Transverse colon (tissue), 4 donors: Measurements from ENCODE around the gene TMBIM6. TPM values are rescaled to one million over a fixed set of nuclear protein-coding genes. Genes with fewer than 3 reads are reported as not detected.

Experiments
- DNase-seq: peaks from one replicate; pipeline ENCODE4 v3.0.0-alpha.2; 2019
- H3K27ac ChIP-seq, 4 donors: fragments of 200-600 bp; sonication (generic); 2 replicates each; pipeline ENCODE4 v1.5.1; 2016 to 2018; ENCODE audit warnings: inconsistent platforms in 4 of 4
- H3K27me3 ChIP-seq: fragments of 200-600 bp; sonication (generic); 2 replicates; pipeline ENCODE4 v1.5.1; 2017; ENCODE audit warnings: inconsistent platforms
- H3K36me3 ChIP-seq, 4 donors: fragments of 200-600 bp; sonication (generic); 2 replicates each; pipeline ENCODE4 v1.5.1; 2017 to 2019; ENCODE audit warnings: inconsistent platforms in 4 of 4
- H3K4me1 ChIP-seq, 4 donors: fragments of 200-600 bp; sonication (generic); 2 replicates each; pipeline ENCODE4 v1.5.1; 2017 to 2020; ENCODE audit warnings: inconsistent platforms in 4 of 4
- H3K4me3 ChIP-seq, 4 donors: fragments of 200-600 bp; sonication (generic); 1 replicate in 1 of 4; 2 replicates in 3 of 4; pipeline versions ENCODE4 v1.5.1 to v1.6.1; 2017 to 2019; ENCODE audit warnings: inconsistent platforms in 4 of 4
- H3K9me3 ChIP-seq, 2 donors: fragments of 200-600 bp; sonication (generic); 2 replicates each; pipeline ENCODE4 v1.5.1; 2017 to 2019; ENCODE audit warnings: inconsistent platforms in 2 of 2
- CTCF ChIP-seq, 5 experiments: fragments of 200-600 bp in 3 of 5; fragments of 450-650 bp in 2 of 5; sonication (generic) in 3 of 5; IDR thresholded peaks; 1 replicate in 2 of 5; 2 replicates in 3 of 5; pipeline ENCODE4 v1.5.1; 2016 to 2017; ENCODE audit warnings: antibody characterized with exemption in 5 of 5, inconsistent platforms in 3 of 5, mild to moderate bottlenecking in 2 of 5, moderate library complexity in 1 of 5
- EP300 ChIP-seq: sonication (generic); formaldehyde crosslinking; IDR thresholded peaks from one replicate; pipeline ENCODE4 v1.6.1; 2017; ENCODE audit warnings: antibody characterized with exemption, low read depth
- POLR2A ChIP-seq: fragments of 450-650 bp; IDR thresholded peaks from one replicate; pipeline ENCODE4 v1.6.1; 2016; ENCODE audit warnings: antibody characterized with exemption, mild to moderate bottlenecking, moderate library complexity
- POLR2AphosphoS5 ChIP-seq, 3 donors: sonication (generic); formaldehyde crosslinking; IDR thresholded peaks; one replicate each; pipeline ENCODE4 v1.6.1; 2016; ENCODE audit warnings: antibody characterized with exemption in 3 of 3
- WGBS, 2 donors: methylation state at CpG; one replicate each; pipeline ENCODE4 v1.1.5; 2018; ENCODE audit warnings: low coverage in 1 of 2; 5-methylcytosine and 5-hydroxymethylcytosine counted together
- in situ Hi-C, 4 donors: fragments of 200-750 bp; cut with MboI; loops; one replicate each; pipeline versions ENCODE4 v1.15.0 to v1.15.1; 2017; ENCODE audit warnings: low sequenced_read_pairs in 3 of 4, low pct_ligation_motif_present in 1 of 4, low pct_unique_long_range_greater_than_20kb in 1 of 4
- intact Hi-C: fragments of 100-400 bp; cut with DNase I; formaldehyde crosslinking; loops from one replicate; pipeline ENCODE4 v1.15.1; 2023; ENCODE audit warnings: low total_unique reads
- total RNA-seq, 4 donors: library from RNA; depleted of rRNA; stranded (reverse); fragments of >200 nt; gene quantifications; one replicate each; pipeline ENCODE4 v1.1.0, GENCODE V29; 2016

TMBIM6 gene
- total RNA-seq, 4 donors from 2014 or later: 234 to 709 (median 558) TPM

GRCh38 chr12:49776413-49776812, 35.1 kb downstream of the TMBIM6 start:
- Histone ChIP-seq H3K4me1 (peaks cover 0 to 5% (median 0%) of the 10 kb centered on the region in 4 donors), H3K36me3 (no peaks in the 10 kb centered on the region), H3K4me3 (no peak overlapping the region), H3K27ac (no peak overlapping the region), H3K27me3 (no peaks in the 10 kb centered on the region), H3K9me3 (no peaks in the 10 kb centered on the region)
- in situ Hi-C loops (loop anchor here in 2 of 4 donors (5.0 to 10.0 kb wide), 2 partner anchors 56 to 58 kb away; no protein-coding TSS in a partner anchor), intact Hi-C loops (no loop called here)
- WGBS, 2 donors: 12 to 14% methylated on average over 6 to 7 of the region's 7 CpGs
- TF ChIP-seq EP300 (no peak), CTCF (IDR thresholded peaks at IDR 0.05) (peak; percentile 63 to 74 (median 69)), POLR2A (no peak)
- peak; percentile 59 for DNase-seq

- WGBS, 2 donors: 78 to 80% methylated on average over 2 to 5 of the region's 5 CpGs
These were observed 35.5 kb downstream of the TMBIM6 start for GRCh38 chr12:49776858-49777257.

GRCh38 chr12:49777341-49777740, 36.0 kb downstream of the TMBIM6 start:
- no peaks in the 10 kb centered on the region for H3K36me3 ChIP-seq
- H3K27ac ChIP-seq: no peak overlapping the region
- H3K27me3 ChIP-seq: no peaks in the 10 kb centered on the region
- WGBS, 2 donors: 83 to 88% methylated on average over 1 to 3 of the region's 3 CpGs
- no peaks in the 10 kb centered on the region for H3K9me3 ChIP-seq
- peaks cover 0 to 5% (median 0%) of the 10 kb centered on the region in 4 donors for H3K4me1 ChIP-seq
- intact Hi-C loops (no loop called here), in situ Hi-C loops (loop anchor here in 2 of 4 donors (5.0 to 10.0 kb wide), 2 partner anchors 55 to 57 kb away; no protein-coding TSS in a partner anchor)
- H3K4me3 ChIP-seq: no peak overlapping the region
- no peak for DNase-seq
- no peak for TF ChIP-seq EP300
- no peak for TF ChIP-seq POLR2AphosphoS5 (IDR thresholded peaks at IDR 0.05)
- TF ChIP-seq POLR2A: no peak

More at GRCh38 chr12:49776858-49777257, 35.5 kb downstream of the TMBIM6 start:
- intact Hi-C loops (no loop called here), in situ Hi-C loops (loop anchor here in 2 of 4 donors (5.0 to 10.0 kb wide), 2 partner anchors 55 to 58 kb away; no protein-coding TSS in a partner anchor)
- Histone ChIP-seq H3K4me3 (no peak overlapping the region), H3K27me3 (no peaks in the 10 kb centered on the region), H3K36me3 (no peaks in the 10 kb centered on the region), H3K27ac (no peak overlapping the region), H3K4me1 (peaks cover 0 to 5% (median 0%) of the 10 kb centered on the region in 4 donors), H3K9me3 (no peaks in the 10 kb centered on the region)
- no peak for DNase-seq
- TF ChIP-seq EP300: no peak
- TF ChIP-seq POLR2AphosphoS5 (IDR thresholded peaks at IDR 0.05): no peak
- TF ChIP-seq POLR2A: no peak
- TF ChIP-seq CTCF (IDR thresholded peaks at IDR 0.05): no peak

GRCh38 chr12:49777800-49778748, 36.7 kb downstream of the TMBIM6 start:
- Histone ChIP-seq H3K27me3 (no peaks in the 10 kb centered on the region), H3K9me3 (no peaks in the 10 kb centered on the region), H3K4me3 (no peak overlapping the region), H3K27ac (no peak overlapping the region), H3K4me1 (peaks cover 0 to 5% (median 0%) of the 10 kb centered on the region in 4 donors), H3K36me3 (no peaks in the 10 kb centered on the region)
- in situ Hi-C loops (loop anchor here in 2 of 4 donors (5.0 to 10.0 kb wide), 2 partner anchors 54 to 57 kb away; no protein-coding TSS in a partner anchor), intact Hi-C loops (no loop called here)
- 52 to 76% methylated on average over 3 to 19 of the region's 19 CpGs for WGBS, 2 donors
- TF ChIP-seq CTCF (IDR thresholded peaks at IDR 0.05): peak; percentile 64 to 80 (median 71)
- TF ChIP-seq POLR2A: no peak
- TF ChIP-seq POLR2AphosphoS5 (IDR thresholded peaks at IDR 0.05): no peak
- DNase-seq: peak; percentile 75
